Stimulated activated CD4-positive, alpha-beta T cell treated with anti-CD3 and anti-CD28 coated beads, TNF-alpha, amount 100 ng/mL, for 24 hours (primary cell): ENCODE results near the gene ICAM1.
A peak's percentile ranks its signal among the peaks of the same experiment; 100 is the strongest.
"Not testable (repeated sequence)": the region's sequence is repeated elsewhere in the genome, so short reads cannot be mapped to it uniquely, and the experiment has no call there.

Source experiments
- DNase-seq, 3 experiments: peaks; one replicate each; pipeline ENCODE4 v3.0.0-alpha.2; 2020; ENCODE audit warnings: low read depth in 3 of 3

ICAM1 gene

DNA sequence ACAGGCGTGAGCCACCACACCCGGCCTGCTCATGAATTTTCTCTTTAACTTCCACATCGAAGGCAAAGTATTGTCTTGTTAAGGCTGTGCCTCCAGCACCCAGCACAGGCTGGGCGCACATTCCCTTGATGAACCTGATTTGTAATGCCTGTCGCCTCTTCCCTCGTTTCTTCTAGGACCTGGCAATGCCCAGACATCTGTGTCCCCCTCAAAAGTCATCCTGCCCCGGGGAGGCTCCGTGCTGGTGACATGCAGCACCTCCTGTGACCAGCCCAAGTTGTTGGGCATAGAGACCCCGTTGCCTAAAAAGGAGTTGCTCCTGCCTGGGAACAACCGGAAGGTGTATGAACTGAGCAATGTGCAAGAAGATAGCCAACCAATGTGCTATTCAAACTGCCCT, 3.7 kb downstream of the ICAM1 start:
- no peak for DNase-seq

DNA sequence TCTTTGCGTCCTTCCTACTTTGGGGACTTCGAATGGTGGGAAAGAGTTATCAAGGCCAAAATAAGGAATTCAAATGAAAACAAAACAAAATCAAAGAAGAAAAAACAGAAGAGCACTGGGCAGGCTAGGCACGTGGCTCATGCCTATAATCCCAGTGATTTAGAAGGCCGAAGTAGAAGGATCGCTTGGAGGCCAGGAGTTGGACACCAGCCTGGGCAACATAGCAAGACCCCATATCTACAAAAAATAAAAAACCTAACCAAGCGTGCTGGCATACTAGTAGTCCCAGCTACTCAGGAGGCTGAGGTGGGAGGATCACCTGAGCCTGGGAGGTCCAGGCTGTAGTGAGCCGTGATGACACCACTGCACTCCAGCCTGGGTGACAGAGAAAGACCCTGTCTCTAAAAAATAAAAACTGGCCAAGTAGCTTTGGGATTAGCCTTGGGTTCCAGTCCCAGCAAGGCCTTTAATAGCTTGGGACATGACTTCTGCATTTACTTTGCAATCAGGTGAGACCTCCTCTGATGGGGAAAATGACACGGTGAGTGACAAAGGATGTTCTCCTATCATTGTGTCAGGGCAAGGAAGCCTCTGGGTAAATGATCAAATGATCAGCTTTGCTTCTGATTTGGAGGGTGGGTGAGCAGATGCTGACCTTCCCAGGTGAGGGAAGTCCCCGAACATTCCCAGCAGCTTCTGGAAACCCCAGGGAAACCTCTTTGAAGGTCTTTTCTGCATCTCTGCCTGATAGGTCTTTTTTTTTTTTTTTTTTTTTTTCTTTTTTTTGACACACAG, 7.1 kb downstream of the ICAM1 start:
- DNase-seq = no peak

DNA sequence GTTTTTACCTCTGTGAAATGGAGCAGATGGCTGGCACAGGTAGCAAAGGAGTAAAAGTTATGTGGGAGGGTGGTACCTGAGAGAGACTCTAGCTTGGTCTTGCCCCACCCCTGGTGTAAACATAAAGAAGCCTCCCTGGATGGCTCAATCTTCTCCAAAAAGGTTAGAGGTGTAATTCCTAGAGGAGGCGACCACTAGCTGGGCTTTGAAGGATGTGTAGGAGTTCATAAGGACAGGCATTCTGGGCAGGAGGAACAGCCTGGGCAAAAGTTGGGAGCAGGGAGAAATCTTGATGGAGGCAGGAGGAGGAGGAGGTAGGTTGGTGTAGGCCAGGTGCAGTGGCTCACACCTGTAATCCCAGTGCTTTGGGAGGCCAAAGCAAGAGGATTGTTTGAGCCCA, 8.0 kb downstream of the ICAM1 start:
- DNase-seq = no peak

DNA sequence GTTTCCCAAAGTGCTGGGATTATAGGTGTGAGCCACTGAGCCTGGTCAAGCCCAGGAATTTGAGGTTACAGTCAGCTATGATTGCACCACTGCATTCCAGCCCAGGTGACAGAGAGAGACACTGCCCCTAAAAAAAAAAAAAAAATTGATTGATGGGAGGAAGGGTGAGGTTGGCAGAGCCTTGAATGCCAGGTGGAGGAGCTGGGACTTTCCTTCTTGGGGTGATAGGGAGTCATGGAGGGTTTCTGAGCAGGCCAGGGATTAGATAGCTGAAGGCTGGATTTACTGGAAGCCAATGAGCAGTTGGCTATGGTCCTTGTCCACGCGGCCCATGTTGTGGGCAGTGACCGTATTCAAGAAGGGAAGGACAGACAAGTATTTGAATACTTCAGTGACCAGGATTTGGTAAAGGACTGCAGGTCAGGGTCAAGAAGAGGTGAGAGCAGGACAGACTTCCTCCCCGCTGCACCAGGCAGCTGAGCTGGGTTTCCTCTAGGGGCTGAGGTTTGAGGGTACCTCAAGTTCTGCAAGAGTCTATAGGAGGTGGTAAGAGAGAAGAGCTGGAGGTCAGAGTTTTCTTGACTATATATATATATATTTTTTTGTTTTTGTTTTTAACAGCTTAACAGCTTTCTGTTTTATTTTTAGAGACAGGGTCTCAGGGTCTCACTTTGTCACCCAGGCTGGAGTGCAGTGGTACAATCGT, 9.0 kb downstream of the ICAM1 start:
- DNase-seq = no peak

DNA sequence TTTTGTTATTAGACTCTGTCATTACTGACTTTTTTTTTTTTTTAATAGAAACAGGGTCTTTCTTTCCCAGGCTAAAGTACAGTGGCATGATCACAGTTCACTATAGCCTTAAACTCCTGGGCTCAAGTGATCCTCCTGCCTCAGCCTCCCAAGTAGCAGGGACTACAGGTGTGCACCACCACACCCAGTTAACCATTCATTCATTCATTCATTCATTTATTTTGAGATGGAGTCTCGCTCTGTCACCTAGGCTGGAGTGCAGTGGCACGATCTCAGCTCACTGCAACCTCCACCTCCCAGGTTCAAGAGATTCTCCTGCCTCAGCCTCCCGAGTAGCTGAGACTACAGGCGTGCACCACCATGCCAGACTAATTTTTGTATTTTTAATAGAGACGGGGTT, 11.1 kb downstream of the ICAM1 start:
- DNase-seq = not testable (repeated sequence)

DNA sequence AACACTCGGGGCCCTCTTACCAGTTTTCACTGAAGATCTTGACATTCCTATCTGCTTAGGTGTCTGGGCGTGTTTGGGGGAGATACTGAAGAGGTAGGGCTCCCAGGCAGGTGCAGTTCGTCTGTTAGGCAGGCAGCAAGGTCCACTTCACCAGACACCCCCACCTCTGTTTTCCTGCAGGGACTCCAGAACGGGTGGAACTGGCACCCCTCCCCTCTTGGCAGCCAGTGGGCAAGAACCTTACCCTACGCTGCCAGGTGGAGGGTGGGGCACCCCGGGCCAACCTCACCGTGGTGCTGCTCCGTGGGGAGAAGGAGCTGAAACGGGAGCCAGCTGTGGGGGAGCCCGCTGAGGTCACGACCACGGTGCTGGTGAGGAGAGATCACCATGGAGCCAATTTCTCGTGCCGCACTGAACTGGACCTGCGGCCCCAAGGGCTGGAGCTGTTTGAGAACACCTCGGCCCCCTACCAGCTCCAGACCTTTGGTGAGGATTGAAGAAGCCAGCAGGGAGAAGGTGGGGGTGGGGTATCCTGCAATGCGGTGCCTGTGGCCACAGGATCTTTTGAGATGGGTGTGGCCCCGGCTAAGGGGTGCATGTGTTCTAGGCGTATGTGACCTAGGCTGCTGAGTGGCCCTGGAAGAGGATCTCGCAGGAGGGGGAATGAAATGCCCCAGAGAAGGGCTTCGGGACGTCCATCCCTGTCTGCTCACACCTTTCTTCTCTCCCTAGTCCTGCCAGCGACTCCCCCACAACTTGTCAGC, 12.6 kb downstream of the ICAM1 start:
- no peak for DNase-seq

DNA sequence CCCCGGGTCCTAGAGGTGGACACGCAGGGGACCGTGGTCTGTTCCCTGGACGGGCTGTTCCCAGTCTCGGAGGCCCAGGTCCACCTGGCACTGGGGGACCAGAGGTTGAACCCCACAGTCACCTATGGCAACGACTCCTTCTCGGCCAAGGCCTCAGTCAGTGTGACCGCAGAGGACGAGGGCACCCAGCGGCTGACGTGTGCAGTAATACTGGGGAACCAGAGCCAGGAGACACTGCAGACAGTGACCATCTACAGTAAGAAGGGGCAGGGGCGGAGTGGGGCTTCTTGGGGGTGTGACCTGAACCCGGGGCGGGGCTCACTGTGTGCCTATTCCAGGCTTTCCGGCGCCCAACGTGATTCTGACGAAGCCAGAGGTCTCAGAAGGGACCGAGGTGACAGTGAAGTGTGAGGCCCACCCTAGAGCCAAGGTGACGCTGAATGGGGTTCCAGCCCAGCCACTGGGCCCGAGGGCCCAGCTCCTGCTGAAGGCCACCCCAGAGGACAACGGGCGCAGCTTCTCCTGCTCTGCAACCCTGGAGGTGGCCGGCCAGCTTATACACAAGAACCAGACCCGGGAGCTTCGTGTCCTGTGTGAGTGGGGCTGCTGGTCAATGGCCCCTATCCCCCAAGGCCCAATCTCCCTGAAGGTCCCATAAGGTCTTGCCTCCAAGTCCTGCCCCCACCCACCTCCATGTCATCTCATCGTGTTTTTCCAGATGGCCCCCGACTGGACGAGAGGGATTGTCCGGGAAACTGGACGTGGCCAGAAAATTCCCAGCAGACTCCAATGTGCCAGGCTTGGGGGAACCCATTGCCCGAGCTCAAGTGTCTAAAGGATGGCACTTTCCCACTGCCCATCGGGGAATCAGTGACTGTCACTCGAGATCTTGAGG, 13.4 kb downstream of the ICAM1 start:
- DNase-seq = no peak

DNA sequence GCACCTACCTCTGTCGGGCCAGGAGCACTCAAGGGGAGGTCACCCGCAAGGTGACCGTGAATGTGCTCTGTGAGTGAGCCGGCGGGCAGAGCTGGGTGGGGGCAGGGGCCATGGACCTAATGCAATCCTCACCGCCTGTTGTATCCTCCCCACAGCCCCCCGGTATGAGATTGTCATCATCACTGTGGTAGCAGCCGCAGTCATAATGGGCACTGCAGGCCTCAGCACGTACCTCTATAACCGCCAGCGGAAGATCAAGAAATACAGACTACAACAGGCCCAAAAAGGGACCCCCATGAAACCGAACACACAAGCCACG, 14.0 kb downstream of the ICAM1 start:
- no peak for DNase-seq

DNA sequence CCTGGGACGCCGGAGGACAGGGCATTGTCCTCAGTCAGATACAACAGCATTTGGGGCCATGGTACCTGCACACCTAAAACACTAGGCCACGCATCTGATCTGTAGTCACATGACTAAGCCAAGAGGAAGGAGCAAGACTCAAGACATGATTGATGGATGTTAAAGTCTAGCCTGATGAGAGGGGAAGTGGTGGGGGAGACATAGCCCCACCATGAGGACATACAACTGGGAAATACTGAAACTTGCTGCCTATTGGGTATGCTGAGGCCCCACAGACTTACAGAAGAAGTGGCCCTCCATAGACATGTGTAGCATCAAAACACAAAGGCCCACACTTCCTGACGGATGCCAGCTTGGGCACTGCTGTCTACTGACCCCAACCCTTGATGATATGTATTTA, 14.5 kb downstream of the ICAM1 start:
- DNase-seq = no peak

DNA sequence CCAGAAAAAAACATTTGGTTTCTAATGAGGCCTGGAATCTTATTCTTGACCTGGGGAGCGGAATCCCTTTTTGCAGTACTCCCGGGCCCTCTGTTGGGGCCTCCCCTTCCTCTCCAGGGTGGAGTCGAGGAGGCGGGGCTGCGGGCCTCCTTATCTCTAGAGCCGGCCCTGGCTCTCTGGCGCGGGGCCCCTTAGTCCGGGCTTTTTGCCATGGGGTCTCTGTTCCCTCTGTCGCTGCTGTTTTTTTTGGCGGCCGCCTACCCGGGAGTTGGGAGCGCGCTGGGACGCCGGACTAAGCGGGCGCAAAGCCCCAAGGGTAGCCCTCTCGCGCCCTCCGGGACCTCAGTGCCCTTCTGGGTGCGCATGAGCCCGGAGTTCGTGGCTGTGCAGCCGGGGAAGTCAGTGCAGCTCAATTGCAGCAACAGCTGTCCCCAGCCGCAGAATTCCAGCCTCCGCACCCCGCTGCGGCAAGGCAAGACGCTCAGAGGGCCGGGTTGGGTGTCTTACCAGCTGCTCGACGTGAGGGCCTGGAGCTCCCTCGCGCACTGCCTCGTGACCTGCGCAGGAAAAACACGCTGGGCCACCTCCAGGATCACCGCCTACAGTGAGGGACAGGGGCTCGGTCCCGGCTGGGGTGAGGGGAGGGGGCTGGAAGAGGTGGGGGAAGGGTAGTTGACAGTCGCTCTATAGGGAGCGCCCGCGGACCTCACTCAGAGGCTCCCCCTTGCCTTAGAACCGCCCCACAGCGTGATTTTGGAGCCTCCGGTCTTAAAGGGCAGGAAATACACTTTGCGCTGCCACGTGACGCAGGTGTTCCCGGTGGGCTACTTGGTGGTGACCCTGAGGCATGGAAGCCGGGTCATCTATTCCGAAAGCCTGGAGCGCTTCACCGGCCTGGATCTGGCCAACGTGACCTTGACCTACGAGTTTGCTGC, 16.1 kb downstream of the ICAM1 start, which contains the start of gene ICAM4:
ICAM4 (plus strand) TSS at position 153 of the 935 bp plus-strand sequence; CDS start at position 211, 58 bp downstream.
- DNase-seq = no peak

DNA sequence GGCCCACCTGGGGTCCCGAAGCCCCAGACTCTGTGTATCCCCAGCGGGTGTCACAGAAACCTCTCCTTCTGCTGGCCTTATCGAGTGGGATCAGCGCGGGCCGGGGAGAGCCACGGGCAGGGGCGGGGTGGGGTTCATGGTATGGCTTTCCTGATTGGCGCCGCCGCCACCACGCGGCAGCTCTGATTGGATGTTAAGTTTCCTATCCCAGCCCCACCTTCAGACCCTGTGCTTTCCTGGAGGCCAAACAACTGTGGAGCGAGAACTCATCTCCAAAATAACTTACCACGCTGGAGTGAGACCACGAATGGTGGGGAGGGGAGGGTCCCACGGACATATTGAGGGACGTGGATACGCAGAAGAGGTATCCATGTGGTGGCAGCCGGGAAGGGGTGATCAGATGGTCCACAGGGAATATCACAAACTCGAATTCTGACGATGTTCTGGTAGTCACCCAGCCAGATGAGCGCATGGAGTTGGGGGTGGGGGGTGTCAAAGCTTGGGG, 17.8 kb downstream of the ICAM1 start:
- DNase-seq = no peak

DNA sequence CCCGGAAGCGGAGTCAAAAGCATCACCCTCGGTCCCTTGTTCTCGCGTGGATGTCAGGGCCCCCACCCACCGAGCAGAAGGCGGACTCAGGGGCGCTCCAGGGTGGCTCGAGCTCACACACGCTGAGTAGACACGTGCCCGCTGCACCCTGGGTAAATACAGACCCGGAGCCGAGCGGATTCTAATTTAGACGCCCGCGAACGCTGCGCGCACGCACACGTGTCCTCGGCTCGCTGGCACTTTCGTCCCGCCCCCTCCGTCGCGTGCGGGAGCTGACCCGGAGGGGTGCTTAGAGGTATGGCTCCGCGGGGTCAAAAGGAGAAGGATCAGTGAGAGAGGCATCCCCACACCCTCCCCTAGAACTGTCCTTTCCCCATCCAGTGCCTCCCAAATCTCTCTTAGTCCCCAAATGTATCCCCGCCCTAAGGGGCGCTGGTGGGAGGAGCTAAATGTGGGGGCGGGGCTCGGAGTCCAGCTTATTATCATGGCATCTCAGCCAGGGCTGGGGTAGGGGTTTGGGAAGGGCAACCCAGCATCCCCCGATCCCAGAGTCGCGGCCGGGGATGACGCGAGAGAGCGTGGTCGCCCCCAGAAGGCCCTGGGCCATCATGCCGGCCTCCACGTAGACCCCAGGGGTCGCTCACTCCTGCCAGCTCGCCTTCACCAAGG, 18.4 kb downstream of the ICAM1 start:
- DNase-seq = peak in 2 of 3 experiments; percentile 36 to 69

DNA sequence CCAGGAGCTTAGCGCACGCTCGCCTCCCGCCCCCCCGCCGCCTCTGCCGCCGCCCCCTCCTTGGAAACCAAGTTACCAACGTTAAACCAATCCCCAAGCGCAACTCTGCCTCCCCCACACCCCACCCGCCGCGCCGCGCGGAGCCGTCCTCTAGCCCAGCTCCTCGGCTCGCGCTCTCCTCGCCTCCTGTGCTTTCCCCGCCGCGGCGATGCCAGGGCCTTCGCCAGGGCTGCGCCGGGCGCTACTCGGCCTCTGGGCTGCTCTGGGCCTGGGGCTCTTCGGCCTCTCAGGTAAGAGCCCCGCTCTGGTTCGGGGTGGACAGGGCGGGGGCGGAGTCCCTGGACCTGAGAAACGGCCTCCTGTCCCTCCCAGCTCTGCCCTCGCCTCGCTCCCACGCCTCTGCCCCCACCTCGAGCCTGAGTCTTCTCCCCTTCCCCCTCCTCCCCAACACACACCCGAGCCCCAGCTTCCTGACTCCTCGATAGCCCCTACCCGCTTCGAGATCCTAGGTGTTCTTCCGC, 19.0 kb downstream of the ICAM1 start, which contains the start of gene ICAM5:
ICAM5 (plus strand) TSS at position 117 of the 521 bp plus-strand sequence; CDS start at position 209, 92 bp downstream.
- DNase-seq = no peak

DNA sequence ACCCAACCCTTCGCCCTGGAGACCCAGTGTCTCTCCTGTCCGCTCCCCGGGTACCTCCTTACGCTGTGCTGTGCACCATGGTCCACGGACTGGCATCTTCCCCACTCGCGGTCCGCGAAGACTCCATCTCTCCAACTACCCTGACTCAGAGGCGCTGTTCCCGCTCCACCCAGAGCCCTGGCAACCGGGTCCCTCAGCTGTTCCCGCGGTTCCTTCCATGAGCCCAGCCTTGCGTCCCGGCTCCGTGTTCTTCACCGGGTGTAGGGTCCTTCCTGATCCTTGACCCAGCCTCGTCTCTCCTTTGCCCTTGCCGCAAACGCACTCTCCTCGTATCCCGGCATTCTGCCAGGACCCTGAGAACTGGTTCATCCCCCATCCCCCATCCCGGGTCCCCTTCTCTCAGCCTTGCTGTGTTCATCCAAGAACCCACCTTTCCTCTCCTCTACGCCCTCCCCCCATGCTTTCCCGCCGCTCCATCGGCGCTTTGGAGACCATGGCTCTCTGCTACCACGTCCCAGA, 19.5 kb downstream of the ICAM1 start:
- no peak for DNase-seq

DNA sequence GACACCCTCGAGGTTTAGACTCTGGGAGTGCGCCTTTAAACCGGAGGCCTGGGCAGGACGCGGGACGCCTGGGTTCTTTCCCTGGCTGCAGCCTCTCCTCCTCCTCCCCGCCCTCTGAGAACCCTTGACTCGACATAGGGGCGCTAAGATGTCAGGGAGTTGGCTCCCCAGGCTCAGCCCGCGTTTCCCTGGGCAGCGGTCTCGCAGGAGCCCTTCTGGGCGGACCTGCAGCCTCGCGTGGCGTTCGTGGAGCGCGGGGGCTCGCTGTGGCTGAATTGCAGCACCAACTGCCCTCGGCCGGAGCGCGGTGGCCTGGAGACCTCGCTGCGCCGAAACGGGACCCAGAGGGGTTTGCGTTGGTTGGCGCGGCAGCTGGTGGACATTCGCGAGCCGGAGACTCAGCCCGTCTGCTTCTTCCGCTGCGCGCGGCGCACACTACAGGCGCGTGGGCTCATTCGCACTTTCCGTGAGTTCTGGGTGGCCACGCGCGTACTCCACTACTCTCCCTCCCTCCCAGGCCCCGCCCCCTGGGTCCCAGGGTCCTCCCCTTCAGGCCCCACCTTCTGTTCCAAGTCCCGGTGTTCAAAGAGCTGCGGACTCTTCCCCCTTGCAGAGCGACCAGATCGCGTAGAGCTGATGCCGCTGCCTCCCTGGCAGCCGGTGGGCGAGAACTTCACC, 20.1 kb downstream of the ICAM1 start:
- no peak for DNase-seq

DNA sequence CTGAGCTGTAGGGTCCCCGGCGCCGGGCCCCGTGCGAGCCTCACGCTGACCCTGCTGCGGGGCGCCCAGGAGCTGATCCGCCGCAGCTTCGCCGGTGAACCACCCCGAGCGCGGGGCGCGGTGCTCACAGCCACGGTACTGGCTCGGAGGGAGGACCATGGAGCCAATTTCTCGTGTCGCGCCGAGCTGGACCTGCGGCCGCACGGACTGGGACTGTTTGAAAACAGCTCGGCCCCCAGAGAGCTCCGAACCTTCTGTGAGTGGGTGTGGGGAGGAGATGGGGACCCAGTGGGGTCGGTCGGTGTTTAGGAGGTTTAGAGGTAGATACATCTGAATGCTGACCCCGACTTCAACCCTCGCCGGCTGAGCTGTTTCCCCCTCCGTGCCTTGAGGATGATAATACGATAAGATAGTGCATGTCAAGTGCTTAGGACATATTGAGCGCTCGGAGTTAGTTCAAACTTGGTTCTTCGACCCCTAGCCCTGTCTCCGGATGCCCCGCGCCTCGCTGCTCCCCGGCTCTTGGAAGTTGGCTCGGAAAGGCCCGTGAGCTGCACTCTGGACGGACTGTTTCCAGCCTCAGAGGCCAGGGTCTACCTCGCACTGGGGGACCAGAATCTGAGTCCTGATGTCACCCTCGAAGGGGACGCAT, 20.8 kb downstream of the ICAM1 start:
- no peak for DNase-seq

DNA sequence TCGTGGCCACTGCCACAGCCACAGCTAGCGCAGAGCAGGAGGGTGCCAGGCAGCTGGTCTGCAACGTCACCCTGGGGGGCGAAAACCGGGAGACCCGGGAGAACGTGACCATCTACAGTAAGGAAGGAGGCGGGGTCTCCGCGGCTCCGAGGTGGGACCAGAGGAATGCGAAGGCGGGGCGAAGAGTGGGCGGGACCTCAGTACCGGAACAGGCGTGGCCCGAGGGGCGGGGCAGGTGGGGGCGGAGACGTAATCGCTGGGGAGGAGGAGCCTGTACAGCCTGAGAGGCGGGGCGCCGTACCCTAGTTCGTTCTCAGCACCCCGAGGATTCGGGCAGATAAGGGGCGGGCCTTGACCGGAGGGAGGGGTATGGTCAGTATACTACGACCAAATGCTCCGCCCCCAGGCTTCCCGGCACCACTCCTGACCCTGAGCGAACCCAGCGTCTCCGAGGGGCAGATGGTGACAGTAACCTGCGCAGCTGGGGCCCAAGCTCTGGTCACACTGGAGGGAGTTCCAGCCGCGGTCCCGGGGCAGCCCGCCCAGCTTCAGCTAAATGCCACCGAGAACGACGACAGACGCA, 21.4 kb downstream of the ICAM1 start:
- peak in 2 of 3 experiments; percentile 51 to 75 for DNase-seq
